Measurements from ENCODE around the gene LRRC58.
"Not testable (repeated sequence)": the region's sequence is repeated elsewhere in the genome, so short reads cannot be mapped to it uniquely, and the experiment has no call there.

Gene LRRC58

GRCh38 chr3:120382941-120383447 lies 33.8 kb upstream of the LRRC58 start:
- no peaks in the 10 kb centered on the region for H3K27me3 ChIP-seq
- H3K27ac ChIP-seq: no peak overlapping the region
- intact Hi-C loops (cut with DNase I; ENCODE audit: low total_unique reads): no loop called here
- no peaks in the 10 kb centered on the region for H3K4me1 ChIP-seq
- H3K36me3 ChIP-seq: no peaks in the 10 kb centered on the region
- H3K4me3 ChIP-seq: no peak overlapping the region
- no peak for TF ChIP-seq CTCF (IDR thresholded peaks at IDR 0.05)
- no peak for DNase-seq
- peaks cover 0 to 3% (median 0%) of the 10 kb centered on the region in 3 donors for H3K9me3 ChIP-seq

DNA sequence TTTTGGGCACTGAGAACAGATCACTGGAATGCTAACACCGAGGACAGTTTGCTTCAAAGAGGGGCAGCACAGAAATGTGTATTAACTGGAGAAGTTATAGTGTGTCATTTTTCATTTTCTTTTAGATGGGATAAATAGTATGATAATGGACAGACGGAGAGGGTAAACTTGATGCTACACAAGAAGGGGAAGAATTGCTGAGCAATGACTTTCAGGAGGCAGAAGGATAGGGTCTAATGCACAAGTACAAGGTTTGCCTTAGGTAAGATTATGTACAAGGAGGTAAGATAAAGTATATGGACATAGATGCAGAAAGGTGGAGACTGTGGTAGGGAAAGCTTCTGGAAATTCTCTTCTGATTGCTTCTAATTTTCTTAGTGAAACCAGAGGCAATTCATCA lies 32.3 kb upstream of the LRRC58 start:
- no peak for DNase-seq
- intact Hi-C loops (cut with DNase I; ENCODE audit: low total_unique reads): no loop called here

DNA sequence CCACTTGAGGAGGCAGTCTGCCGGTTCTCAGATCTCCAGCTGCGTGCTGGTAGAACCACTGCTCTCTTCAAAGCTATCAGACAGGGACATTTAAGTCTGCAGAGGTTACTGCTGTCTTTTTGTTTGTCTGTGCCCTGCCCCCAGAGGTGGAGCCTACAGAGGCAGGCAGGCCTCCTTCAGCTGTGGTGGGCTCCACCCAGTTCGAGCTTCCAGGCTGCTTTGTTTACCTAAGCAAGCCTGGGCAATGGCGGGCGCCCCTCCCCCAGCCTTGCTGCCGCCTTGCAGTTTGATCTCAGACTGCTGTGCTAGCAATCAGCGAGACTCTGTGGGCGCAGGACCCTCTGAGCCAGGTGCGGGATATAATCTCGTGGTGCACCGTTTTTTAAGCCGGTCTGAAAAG lies 28.8 kb upstream of the LRRC58 start:
- DNase-seq; H3K27ac ChIP-seq; H3K4me1 ChIP-seq; H3K27me3 ChIP-seq; intact Hi-C loops (cut with DNase I; ENCODE audit: low total_unique reads); H3K4me3 ChIP-seq; H3K9me3 ChIP-seq; H3K36me3 ChIP-seq: not testable (repeated sequence)

More for the DNA sequence above, 32.3 kb upstream of the LRRC58 start:
- H3K4me3 ChIP-seq: no peak overlapping the region
- TF ChIP-seq CTCF (IDR thresholded peaks at IDR 0.05): no peak
- no peaks in the 10 kb centered on the region for H3K36me3 ChIP-seq
- no peaks in the 10 kb centered on the region for H3K27me3 ChIP-seq
- no peaks in the 10 kb centered on the region for H3K4me1 ChIP-seq
- H3K27ac ChIP-seq: no peak overlapping the region
- H3K9me3 ChIP-seq: peaks cover 0 to 3% (median 0%) of the 10 kb centered on the region in 3 donors

DNA sequence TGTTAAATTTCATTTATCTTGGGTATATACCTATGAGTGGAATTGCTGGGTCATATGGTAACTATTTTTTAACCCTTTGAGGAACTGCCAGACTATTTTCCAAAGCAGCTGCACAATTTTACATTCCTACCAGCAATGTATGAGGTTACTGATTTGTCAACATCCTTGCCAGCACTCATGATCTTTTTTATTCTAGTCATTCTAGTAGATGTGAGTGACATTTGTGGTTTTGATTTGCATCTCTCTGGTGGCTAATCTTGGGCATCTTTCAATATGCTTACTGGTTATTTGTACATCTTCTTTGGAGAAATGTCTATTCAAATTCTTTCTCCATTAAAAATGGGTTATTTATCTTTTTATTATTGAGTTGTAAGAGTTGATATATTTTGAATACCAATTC lies 21.3 kb upstream of the LRRC58 start:
- no peaks in the 10 kb centered on the region for H3K27me3 ChIP-seq
- H3K4me3 ChIP-seq: no peak overlapping the region
- H3K4me1 ChIP-seq: no peaks in the 10 kb centered on the region
- intact Hi-C loops (cut with DNase I; ENCODE audit: low total_unique reads): no loop called here
- DNase-seq: no peak
- no peak for TF ChIP-seq CTCF (IDR thresholded peaks at IDR 0.05)
- no peaks in the 10 kb centered on the region for H3K9me3 ChIP-seq
- H3K27ac ChIP-seq: no peak overlapping the region
- H3K36me3 ChIP-seq: no peaks in the 10 kb centered on the region

GRCh38 chr3:120369037-120369467 lies 19.9 kb upstream of the LRRC58 start:
- Histone ChIP-seq H3K4me1 (no peaks in the 10 kb centered on the region), H3K4me3 (no peak overlapping the region), H3K27me3 (no peaks in the 10 kb centered on the region), H3K36me3 (no peaks in the 10 kb centered on the region), H3K27ac (no peak overlapping the region), H3K9me3 (no peaks in the 10 kb centered on the region)
- DNase-seq: no peak
- intact Hi-C loops (cut with DNase I; ENCODE audit: low total_unique reads): no loop called here
- TF ChIP-seq CTCF (IDR thresholded peaks at IDR 0.05): no peak

GRCh38 chr3:120368172-120368571 lies 19.0 kb upstream of the LRRC58 start:
- intact Hi-C loops (cut with DNase I; ENCODE audit: low total_unique reads): no loop called here

More at GRCh38 chr3:120368172-120368571, 19.0 kb upstream of the LRRC58 start:
- H3K9me3 ChIP-seq: no peaks in the 10 kb centered on the region
- H3K4me3 ChIP-seq: no peak overlapping the region
- H3K27ac ChIP-seq: no peak overlapping the region
- DNase-seq: no peak
- TF ChIP-seq CTCF (IDR thresholded peaks at IDR 0.05): no peak
- no peaks in the 10 kb centered on the region for H3K27me3 ChIP-seq
- H3K4me1 ChIP-seq: no peaks in the 10 kb centered on the region
- H3K36me3 ChIP-seq: no peaks in the 10 kb centered on the region

All from tibial artery (tissue), 4 donors.